ENCODE measurements around the gene SGCD.

GRCh38 chr5:156339139-156339841 lies 12.3 kb downstream of the SGCD start:
- TF ChIP-seq ZNF565 (CRISPR knock-in tag; conservative IDR thresholded peaks at IDR 0.05; ENCODE audit: low read depth) (no peak), ZFP30 (CRISPR knock-in tag; IDR thresholded peaks at IDR 0.05) (no peak), OSR1 (CRISPR knock-in tag; IDR thresholded peaks at IDR 0.05) (no peak), RARB (CRISPR knock-in tag; IDR thresholded peaks at IDR 0.05) (no peak), ZC3H10 (CRISPR knock-in tag; IDR thresholded peaks at IDR 0.05) (no peak), ZNF8 (CRISPR knock-in tag; IDR thresholded peaks at IDR 0.05) (no peak), BACH2 (CRISPR knock-in tag; IDR thresholded peaks at IDR 0.05; ENCODE audit: borderline replicate concordance) (no peak), TCF4 (CRISPR knock-in tag; IDR thresholded peaks at IDR 0.05; ENCODE audit: borderline replicate concordance) (no peak)
